Measurements from ENCODE around the gene IER5L.

DNA sequence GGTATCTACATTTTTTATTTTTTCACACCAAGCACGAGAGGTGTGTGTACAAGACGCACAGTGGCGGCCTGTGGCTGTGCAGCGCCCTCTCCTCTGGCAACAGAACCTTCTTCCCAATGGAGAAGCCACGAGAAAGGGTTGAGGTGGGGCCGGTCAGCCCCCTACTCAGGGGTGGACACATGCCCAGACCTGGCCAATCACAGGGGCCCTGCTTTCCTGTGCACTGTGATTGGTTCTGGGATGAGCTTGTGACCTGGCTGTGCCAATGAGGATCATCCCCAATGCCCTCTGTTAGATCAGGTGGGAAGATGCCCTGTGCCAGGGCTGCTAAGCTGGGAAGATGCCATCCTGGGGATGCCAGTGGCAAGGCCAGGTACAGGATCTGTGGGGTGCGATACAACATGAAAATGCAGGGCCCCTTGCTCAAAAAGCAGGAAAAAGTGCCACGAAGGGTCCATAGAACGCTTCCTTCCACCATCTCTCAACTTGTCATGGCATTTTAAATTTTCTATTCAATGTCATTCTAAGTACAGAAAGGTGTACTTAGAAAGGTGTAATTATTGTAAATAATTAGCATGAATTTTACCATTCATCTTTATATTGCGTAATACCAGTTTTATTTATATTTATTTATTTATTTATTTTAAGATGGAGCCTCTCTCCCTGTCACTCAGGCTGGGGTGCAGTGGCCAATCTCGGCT, 15.4 kb downstream of the IER5L start:
- TF ChIP-seq, protein P1, sequence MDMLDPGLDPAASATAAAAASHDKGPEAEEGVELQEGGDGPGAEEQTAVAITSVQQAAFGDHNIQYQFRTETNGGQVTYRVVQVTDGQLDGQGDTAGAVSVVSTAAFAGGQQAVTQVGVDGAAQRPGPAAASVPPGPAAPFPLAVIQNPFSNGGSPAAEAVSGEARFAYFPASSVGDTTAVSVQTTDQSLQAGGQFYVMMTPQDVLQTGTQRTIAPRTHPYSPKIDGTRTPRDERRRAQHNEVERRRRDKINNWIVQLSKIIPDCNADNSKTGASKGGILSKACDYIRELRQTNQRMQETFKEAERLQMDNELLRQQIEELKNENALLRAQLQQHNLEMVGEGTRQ (CRISPR knock-in tag; IDR thresholded peaks at IDR 0.05), result peak; percentile 63
- TF ChIP-seq, protein P2, sequence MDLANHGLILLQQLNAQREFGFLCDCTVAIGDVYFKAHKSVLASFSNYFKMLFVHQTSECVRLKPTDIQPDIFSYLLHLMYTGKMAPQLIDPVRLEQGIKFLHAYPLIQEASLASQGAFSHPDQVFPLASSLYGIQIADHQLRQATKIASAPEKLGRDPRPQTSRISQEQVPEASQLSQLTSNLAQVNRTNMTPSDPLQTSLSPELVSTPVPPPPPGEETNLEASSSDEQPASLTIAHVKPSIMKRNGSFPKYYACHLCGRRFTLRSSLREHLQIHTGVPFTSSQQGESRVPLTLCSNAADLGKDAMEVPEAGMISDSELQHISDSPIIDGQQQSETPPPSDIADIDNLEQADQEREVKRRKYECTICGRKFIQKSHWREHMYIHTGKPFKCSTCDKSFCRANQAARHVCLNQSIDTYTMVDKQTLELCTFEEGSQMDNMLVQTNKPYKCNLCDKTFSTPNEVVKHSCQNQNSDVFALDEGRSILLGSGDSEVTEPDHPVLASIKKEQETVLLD (IDR thresholded peaks at IDR 0.05), result no peak
- TF ChIP-seq BHLHE40 (IDR thresholded peaks at IDR 0.05; ENCODE audit: low read length), result no peak

Data from K562 (cell line).